OCI-LY1 (cell line): ENCODE data around the gene BHLHA15.

Experiments used
- H2AFZ ChIP-seq: fragments of 200-600 bp; sonication (generic), shearing (Covaris generic); 2 replicates; pipeline ENCODE4 v1.6.0; 2014; ENCODE audit warnings: antibody characterized with exemption, mild to moderate bottlenecking, low read length
- H3F3A ChIP-seq: fragments of 200-600 bp; sonication (generic), shearing (Covaris generic); 2 replicates; pipeline ENCODE4 v1.6.0; 2014; ENCODE audit warnings: mild to moderate bottlenecking, antibody characterized with exemption, low read length, moderate library complexity; ENCODE audit not compliant: insufficient read depth
- H3K27ac ChIP-seq: fragments of 200-600 bp; sonication (generic); 2 replicates; pipeline ENCODE4 v1.5.1; 2014; ENCODE audit warnings: low read length, mixed run types, mild to moderate bottlenecking, low read depth; ENCODE audit not compliant: poor library complexity, severe bottlenecking
- H3K27me3 ChIP-seq: fragments of 200-600 bp; sonication (generic); 2 replicates; pipeline ENCODE4 v1.6.0; 2014; ENCODE audit warnings: antibody characterized with exemption, mild to moderate bottlenecking, low read length, moderate library complexity; ENCODE audit not compliant: insufficient read depth
- H3K36me3 ChIP-seq: fragments of 200-600 bp; sonication (generic); 2 replicates; pipeline ENCODE4 v1.6.1; 2014; ENCODE audit warnings: mild to moderate bottlenecking, antibody characterized with exemption, low read length, moderate library complexity, mixed read lengths; ENCODE audit not compliant: insufficient read depth
- H3K4me1 ChIP-seq: fragments of 200-600 bp; sonication (generic); 2 replicates; pipeline ENCODE4 v1.5.1; 2014; ENCODE audit warnings: mild to moderate bottlenecking, low read length, moderate library complexity; ENCODE audit not compliant: insufficient read depth, severe bottlenecking
- H3K4me2 ChIP-seq: fragments of 200-600 bp; sonication (generic), shearing (Covaris generic); 2 replicates; pipeline ENCODE4 v1.6.1; 2014; ENCODE audit warnings: low read length
- H3K4me3 ChIP-seq: fragments of 200-600 bp; sonication (generic); 2 replicates; pipeline ENCODE4 v1.5.1; 2014; ENCODE audit warnings: low read length, low read depth, mild to moderate bottlenecking, mixed read lengths; ENCODE audit not compliant: poor library complexity, severe bottlenecking
- H3K79me2 ChIP-seq: fragments of 200-600 bp; shearing (Covaris generic); 2 replicates; pipeline ENCODE4 v1.6.1; 2016; ENCODE audit warnings: mixed run types, low read length, mixed read lengths; ENCODE audit not compliant: insufficient read depth
- H3K9ac ChIP-seq: fragments of 200-600 bp; sonication (generic), shearing (Covaris generic); 2 replicates; pipeline ENCODE4 v1.6.1; 2014; ENCODE audit warnings: mild to moderate bottlenecking, low read length, mixed read lengths
- H3K9me2 ChIP-seq: fragments of 200-600 bp; sonication (generic), shearing (Covaris generic); 2 replicates; pipeline ENCODE4 v1.6.1; 2014; ENCODE audit warnings: low read depth, mild to moderate bottlenecking, low read length, mixed read lengths
- H3K9me3 ChIP-seq: fragments of 200-600 bp; shearing (Covaris generic); 2 replicates; pipeline ENCODE4 v1.6.1; 2014; ENCODE audit warnings: low read length, mixed read lengths
- H4K20me1 ChIP-seq: fragments of 200-600 bp; sonication (generic), shearing (Covaris generic); 2 replicates; pipeline ENCODE4 v1.6.0; 2016; ENCODE audit warnings: mild to moderate bottlenecking, low read length; ENCODE audit not compliant: insufficient read depth
- CTCF ChIP-seq: fragments of 200-600 bp; sonication (generic), shearing (Covaris generic); IDR thresholded peaks from 2 replicates; pipeline ENCODE4 v1.5.1; 2017; ENCODE audit warnings: mild to moderate bottlenecking, antibody characterized with exemption, low read length, moderate library complexity, mixed read lengths
- EZH2 ChIP-seq: fragments of 200-600 bp; sonication (generic), shearing (Covaris generic); IDR thresholded peaks from 2 replicates; pipeline ENCODE4 v1.8.0; 2017; ENCODE audit warnings: borderline replicate concordance, mixed run types, mild to moderate bottlenecking, antibody characterized with exemption, low read length, moderate library complexity, mixed read lengths

Gene BHLHA15

GRCh38 chr7:98211221-98211675, at the start of gene BHLHA15:
TSS of gene BHLHA15 (plus strand) at chr7:98211439. CDS start at chr7:98212310, 871 bp downstream.
- Histone ChIP-seq H3K27me3 (peaks cover 12% of the 10 kb centered on the region; the same call in 1 of the 2 replicates), H3K27ac (no peak within 1 kb of the TSS), H3K4me1 (peaks cover 5% of the 10 kb centered on the region), H2AFZ (no peak within 1 kb of the TSS), H3K9ac (no peak within 1 kb of the TSS), H3K4me3 (peak within 1 kb of the TSS; percentile 38), H3K4me2 (peak within 1 kb of the TSS; percentile 39; the same call in 1 of the 2 replicates), H4K20me1 (peaks cover 2% of the 10 kb centered on the region; the same call in 1 of the 2 replicates), H3K79me2 (no peaks in the 10 kb centered on the region), H3F3A (0 out of 2 replicates have a peak, but pooled peaks cover 3% of the 10 kb centered on the region), H3K9me2 (no peaks in the 10 kb centered on the region), H3K36me3 (peaks cover 16% of the 10 kb centered on the region), H3K9me3 (no peaks in the 10 kb centered on the region)
- TF ChIP-seq EZH2 = no peak

GRCh38 chr7:98162758-98163157, 48.5 kb upstream of the BHLHA15 start:
- H3K27me3 ChIP-seq = no peaks in the 10 kb centered on the region
- H3K4me2 ChIP-seq = no peak overlapping the region
- no peaks in the 10 kb centered on the region for H3K79me2 ChIP-seq
- H3F3A ChIP-seq = no peaks in the 10 kb centered on the region
- no peak overlapping the region for H2AFZ ChIP-seq
- no peaks in the 10 kb centered on the region for H3K4me1 ChIP-seq
- no peaks in the 10 kb centered on the region for H3K9me2 ChIP-seq
- no peaks in the 10 kb centered on the region for H4K20me1 ChIP-seq
- TF ChIP-seq CTCF (no peak), EZH2 (no peak)
- no peak overlapping the region for H3K27ac ChIP-seq
- no peaks in the 10 kb centered on the region for H3K9me3 ChIP-seq
- no peak overlapping the region for H3K9ac ChIP-seq
- no peak overlapping the region for H3K4me3 ChIP-seq
- H3K36me3 ChIP-seq = peaks cover 5% of the 10 kb centered on the region

- H3K4me2 ChIP-seq = no peak overlapping the region
- H3K9ac ChIP-seq = no peak overlapping the region
- no peaks in the 10 kb centered on the region for H3K4me1 ChIP-seq
- no peak overlapping the region for H3K4me3 ChIP-seq
- no peaks in the 10 kb centered on the region for H4K20me1 ChIP-seq
- peaks cover 5% of the 10 kb centered on the region for H3K36me3 ChIP-seq
- no peaks in the 10 kb centered on the region for H3K9me3 ChIP-seq
- H3F3A ChIP-seq = no peaks in the 10 kb centered on the region
- no peak overlapping the region for H3K27ac ChIP-seq
- no peaks in the 10 kb centered on the region for H3K9me2 ChIP-seq
- H3K79me2 ChIP-seq = no peaks in the 10 kb centered on the region
- no peaks in the 10 kb centered on the region for H3K27me3 ChIP-seq
- H2AFZ ChIP-seq = no peak overlapping the region
- TF ChIP-seq CTCF = no peak
- TF ChIP-seq EZH2 = no peak
Observed at GRCh38 chr7:98163269-98163668, 48.0 kb upstream of the BHLHA15 start.
